HT1080 (cell line): ENCODE results near the gene KLF2. TPM values are rescaled to one million over a fixed set of nuclear protein-coding genes. Genes with fewer than 3 reads are reported as not detected.
"Not testable (repeated sequence)": the region's sequence is repeated elsewhere in the genome, so short reads cannot be mapped to it uniquely, and the experiment has no call there.

Source experiments
- DNase-seq: peaks from one replicate; pipeline ENCODE4 v3.0.0-alpha.2; 2015; ENCODE audit warnings: low read depth
- total RNA-seq: library from RNA; depleted of rRNA; stranded (reverse); fragments of >200 nt; shearing (Covaris generic); gene quantifications from 2 replicates; pipeline ENCODE4 v1.2.3, GENCODE V29; 2014

KLF2 gene
- total RNA-seq, 1 experiment from 2014 or later: 37.9 TPM

DNA sequence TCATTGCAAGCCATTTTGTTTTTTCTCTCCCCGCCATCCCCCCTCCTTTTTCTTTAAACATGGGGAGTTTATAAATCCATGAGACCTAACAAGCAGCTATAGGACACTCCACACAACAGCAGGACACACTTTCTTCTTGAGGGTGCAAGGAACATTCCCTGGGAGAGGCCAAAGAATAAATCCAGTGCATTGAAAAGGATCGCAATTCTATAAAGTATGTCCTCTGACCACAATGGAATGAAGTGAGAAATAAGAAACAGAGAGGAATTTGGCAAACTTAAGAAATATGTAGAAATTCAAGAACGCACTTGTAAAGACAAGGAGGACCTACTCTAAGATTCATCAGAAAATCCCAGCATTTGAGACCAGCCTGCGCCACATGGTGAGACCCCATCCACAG is 11.9 kb downstream of the KLF2 start:
- DNase-seq: no peak

DNA sequence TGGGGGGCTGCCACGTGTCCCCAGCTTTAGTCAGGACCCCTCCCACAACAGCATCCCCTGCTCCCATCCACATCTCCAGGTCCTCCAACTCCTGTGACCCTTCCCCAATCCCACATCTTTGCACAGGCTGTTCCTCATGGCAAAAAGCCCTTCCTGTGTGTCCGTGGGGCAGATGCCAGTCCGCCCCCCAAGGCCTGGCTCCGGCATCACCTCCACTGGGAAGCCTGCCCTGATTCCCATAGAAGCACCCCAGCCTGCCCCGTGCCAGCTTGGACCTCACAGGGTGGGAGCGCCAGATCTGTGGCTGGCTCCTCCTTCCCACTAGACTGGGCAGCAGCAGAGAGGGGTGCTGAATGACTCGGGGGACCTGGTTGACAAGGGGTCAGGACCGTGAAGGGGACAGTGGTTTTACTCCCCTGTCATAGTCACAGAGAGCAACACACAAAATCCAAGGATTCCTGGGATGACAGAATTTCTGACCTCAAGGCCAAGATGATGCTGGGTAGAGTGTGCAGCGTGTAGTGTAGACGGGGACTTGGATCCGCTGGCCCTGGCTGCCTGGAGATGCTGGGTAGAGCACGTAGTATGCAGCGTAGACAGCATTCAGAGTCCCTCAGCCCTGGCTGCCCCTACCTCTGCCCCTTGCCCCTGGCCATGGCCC is 13.3 kb downstream of the KLF2 start:
- DNase-seq: no peak

DNA sequence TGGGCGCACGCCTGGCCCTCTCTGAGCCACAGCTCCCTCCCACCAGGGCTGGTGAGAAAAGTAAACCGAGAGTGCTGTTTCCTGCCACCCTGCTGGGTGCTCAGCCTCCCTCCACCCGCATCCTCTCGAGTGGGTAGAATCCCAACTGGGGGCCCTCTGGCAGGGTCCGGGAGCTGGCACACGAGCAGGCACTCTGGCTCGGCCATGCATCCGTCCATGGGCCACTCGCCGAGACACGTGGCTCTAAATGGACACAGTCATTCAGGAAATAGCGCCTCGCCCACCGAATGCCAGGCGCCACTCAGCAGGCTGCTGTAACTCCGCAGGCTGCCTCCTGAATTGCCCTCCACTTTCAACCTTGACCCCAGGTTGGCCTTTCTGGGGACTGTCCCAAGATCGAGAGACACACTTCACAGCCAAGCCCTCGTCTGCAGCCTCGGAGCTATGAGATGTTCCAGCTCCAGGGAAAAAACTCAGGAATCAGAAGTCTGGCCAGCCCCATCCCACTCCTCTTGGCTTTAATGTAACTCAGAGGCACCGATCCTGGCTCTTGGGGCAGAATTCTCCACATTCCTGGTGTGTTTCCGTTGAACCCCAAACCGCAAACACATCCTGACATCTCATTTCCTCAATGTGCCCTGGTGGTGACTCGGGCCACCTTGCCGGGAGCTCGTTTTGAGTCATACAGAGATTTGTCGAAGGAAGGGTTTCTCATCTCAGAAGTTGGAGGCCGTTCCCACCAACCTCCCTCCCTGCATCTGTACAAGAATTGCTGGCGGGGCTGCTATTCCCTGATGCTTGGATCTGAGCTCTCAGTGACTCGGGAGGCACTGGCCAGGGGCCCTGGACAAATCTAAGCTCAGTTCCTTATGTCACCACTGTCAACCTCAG is 14.1 kb downstream of the KLF2 start:
- peak; percentile 99 for DNase-seq

DNA sequence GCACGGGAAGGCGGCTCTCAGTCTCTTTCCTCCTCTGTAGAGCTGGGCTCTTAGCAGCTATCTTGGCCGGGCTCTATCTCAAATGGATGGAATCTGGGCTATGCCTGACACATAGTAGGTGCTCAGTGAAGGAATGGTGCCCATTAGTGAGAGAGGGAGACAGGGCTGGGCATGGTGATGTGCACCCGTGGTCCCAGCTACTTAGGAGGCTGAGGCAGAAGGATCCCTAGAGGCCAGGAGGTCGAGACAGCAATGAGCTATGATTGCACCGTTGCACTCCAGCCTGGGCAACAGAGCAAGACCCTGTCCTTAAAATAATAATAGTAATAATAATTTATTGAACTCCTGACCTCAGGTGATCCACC is 14.7 kb downstream of the KLF2 start:
- DNase-seq: no peak

DNA sequence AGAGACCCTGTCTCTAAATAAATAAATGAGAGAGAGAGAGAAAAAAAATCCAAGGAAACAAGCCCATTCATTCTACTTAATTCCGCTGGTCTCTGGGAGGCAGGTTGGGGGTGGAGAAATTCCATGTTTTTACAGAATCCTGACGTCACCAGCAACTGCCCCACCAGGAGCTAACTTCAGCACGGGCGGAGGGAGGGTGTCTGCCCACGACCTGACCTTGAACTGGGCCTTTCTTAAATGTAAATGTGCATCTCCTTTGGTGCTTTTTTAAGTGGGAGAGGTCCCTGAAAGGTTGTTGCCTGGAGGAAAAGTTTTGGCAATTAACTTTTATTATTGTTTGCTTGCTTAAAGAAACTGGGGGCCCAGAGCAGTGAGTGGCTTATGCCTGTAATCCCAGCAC is 15.5 kb downstream of the KLF2 start:
- DNase-seq: peak; percentile 24

DNA sequence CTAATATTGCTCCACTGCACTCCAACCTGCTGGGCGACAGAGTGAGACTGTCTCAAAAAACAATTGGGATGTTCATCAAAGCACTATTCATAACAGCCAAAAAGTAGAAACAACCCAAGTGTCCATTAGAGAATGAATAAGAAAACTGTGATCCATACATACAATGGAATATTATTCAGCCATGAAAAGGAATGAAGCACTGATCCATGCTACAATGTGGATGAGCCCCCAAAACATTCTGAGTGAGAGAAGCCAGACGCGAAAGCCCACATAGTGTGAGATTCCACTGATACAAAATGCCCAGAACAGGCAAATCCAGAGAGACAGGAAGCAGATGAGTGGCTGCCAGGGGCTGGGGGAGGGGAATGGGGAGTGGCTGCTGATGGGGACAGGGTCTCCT is 16.0 kb downstream of the KLF2 start:
- no peak for DNase-seq

DNA sequence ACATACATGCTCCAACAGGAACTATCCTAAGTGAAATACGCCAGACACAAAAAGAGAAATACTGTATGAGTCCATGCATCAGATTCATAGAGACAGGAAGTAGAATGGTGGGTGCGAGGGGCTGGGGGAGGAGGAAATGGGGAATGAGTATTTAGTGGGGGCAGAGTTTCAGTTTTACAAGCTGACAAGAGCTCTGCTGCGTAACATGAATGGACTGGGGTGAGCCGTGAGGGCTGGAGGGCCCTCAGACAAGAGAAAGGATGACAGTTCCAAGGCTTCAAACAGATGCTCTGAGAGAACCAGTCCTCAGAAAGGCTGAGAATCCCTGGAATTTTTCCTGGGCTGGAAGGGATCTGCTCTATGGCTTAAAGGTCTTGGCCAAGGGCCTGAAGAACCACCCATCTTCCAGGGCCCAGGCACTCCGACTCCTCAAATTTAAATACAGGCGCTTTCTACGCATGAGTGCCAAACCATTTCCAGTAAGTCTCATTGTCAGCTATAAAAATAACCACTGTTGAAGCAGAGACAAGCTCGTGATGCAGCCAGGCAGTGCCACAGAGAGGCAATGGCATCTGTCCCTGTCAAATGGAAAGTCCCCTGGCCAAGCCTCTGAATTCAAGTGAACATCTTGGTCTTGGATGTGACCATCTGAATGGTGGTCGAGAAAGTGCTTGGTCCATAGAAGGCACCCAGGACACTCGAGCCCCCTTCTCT is 17.5 kb downstream of the KLF2 start:
- DNase-seq: no peak

DNA sequence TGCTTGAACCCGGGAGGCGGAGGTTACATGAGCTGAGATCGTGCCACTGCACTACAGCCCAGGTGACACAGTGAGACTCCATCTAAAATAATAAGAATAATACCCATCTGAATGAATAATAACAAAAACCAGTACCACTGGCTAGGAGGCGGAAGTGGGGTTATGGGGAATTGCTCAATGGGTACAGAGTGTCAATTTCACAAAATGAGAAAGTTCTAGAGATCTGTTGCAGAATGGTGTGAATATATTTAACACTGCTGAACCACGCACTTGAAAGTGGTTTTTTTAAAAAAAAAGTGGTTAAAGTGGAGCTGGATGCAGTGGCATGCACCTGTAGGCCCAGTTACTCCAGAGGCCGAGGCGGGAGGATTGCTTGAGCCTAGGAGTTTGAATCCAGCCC is 18.5 kb downstream of the KLF2 start:
- DNase-seq: no peak

DNA sequence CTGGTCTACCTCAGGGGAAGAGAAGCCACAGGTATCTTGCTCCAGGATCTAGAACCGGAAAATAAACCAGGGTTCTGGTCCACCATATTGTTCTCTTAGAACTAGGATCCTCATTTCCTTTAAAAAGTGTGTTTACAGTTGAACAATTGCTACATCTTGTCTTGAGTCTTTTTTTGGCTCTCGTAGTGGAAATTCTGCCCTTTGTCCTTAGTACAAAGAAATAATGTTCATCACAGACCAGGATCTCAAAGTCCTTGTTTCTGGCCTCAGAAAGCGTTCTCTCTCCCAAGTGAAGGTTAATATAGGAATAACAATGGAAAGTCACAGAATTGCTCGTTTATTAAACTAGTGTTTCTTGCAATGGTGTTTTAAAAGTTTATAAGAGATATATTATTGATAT is 20.8 kb downstream of the KLF2 start:
- no peak for DNase-seq

DNA sequence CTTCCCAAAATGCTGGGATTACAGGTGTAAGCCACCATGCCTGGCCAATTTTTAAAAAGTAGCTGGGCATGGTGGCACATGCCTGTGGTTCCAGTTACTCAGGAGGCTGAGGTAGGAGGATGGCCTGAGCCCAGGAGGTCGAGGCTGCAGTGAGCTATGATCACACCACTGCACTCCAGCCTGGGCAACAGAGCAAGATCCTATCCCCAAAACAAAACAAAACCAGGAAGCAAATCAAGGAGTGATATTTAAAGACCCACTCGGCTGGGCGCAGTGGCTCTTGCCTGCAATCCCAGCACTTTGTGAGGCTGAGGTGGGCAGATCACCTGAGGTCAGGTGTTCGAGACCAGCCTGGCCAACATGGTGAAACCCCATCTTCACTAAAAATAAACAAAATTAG is 22.5 kb downstream of the KLF2 start:
- DNase-seq: not testable (repeated sequence)

DNA sequence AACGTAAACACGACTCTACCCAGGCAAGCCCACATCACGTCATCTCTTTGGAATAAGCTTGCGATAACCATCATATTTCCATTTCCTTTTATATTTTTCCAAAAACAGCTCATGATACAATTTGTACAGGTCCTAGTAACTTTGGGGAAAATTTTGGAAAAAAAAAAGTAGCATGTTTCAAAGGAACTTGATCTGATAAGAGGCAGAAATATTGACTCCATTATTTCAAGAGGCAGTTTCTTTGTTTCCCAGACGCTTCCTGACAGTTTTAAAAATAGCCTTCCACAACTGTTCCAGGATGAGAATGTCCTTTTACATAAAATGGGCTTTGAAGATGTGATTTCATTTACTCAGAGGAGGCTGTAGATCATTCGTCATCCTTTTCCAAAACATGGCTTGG is 23.1 kb downstream of the KLF2 start:
- DNase-seq: no peak

DNA sequence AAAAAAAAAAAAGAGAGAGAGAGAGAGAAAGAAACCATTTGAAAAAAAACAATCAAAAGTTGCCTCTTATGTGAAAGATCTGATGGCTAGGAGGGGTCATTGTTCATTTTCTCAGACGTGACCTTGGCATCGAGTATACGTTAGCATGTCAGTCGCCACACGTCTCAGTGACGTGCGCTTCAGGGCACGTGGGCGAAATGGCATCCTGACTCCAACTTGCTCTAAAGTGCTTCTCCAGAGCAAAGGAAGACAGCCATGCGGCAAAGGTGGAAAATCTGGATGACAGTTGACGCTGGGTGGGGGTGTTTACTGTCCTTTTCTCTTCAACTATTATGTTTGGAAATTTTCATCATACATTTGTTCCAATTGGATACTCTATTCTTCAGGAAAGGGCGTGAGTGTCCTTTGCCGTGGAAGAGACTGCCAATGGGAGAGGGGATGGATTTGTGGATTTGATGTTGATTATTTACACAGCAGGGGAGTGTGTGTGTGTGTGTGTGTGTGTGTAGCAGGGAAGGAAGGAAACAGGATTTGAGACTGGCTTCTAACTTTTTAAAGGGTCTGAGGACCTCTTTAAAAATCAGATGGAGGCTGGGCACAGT is 25.0 kb downstream of the KLF2 start:
- DNase-seq: no peak

DNA sequence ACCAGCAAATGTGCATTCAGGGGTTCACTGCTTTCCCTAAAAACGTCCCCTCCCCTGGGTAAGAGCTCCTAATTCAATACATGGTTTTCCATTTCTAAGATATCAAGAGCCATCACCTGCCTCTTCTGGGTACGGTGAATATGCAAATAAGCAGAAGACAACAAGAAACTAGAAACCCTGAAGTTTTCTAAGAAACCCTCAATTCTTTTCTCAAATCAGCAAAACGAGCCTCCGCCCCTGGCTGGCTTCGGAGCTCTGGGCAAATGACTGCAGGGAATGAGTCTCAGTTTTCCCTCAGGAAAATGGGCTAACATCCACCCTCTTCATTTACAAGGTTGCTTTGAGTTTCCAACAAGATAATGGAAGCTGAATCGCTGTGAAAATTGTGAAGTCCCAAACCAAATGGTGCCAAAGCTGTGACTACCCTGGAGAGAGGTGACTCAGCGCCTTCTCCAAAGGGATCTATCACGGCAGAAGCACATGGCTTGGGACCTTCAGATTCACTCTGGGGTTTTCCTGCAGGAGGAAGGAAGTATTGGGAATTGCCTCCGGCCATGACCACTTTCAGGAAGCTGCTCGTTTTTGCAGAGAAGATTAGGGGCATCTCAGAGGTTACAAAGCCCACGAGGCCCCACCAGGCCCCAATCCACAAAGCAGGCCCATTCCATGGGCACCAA is 26.6 kb downstream of the KLF2 start:
- peak; percentile 45 for DNase-seq

DNA sequence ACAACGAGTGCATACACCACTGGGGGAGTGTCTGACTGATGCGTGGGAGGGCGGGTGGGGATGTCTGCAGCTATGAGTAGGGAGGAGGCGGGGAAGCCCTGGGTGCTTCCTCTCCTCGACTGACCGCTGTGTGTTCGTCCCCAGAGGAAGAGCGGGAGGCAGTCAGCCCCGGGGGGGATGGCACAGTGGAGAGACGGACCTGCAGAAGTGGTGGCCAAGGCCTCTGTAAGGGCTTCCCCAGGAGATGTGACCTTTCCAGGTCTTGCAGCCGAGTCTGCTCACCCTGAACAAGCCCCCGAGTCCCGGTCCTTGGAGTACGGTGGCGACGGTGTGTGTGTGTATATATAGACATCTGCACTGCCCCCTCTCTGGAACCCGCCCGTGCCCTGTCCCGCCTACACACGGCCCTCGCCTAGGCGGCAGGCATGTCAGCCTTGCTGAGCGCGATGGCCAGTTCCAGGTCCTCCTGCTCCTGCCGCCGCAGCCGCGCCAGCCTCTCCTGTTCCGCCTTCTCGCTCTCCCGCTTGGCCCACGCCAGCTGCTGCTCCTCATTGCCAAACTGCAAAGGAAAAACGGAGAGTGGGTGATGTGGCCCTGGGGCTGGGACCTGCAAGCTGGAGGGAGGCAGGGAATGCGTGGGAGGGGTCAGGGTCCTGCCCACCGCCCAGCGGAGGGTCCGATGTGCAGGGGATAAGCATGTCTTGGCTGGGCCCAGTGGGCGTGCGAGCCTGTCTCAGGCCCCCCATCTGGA is 30.8 kb downstream of the KLF2 start:
- DNase-seq: no peak

DNA sequence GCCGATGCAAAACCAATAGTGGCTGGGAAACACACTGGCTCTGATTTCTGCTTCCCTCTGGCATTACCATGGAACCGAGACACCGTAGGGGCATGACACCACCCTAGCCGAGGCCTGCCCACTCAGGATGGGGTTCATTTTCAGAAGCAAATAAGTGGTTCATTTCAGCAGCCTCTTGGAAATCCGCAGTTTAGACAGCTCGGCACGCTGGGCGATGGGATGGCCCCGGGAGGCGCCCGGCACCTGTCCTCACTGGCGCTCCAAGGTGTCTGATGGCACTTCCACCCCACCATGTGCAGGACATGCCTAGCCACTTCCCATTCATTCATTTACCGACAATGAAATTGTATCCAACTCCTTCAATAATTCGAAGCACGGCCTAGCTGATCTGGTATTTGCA is 33.8 kb downstream of the KLF2 start:
- no peak for DNase-seq

DNA sequence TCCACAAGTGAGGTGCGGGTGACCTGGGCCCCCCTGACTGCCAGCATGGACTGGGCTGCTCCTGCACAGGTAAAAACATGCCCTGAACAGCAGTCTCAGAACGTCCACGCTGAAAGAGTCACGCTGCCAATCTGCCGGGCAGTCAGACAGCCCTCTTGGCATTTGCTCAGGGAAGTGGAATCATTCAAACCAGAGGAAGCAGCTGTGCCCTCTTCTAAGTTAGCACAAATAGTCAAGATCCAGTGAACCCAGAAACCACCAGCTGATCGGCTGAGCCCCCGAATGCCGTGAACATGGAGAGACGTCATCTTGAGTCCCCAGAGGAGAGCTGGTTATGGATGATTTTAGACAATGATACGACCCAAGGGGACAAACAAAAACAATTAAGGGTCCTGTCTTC is 34.4 kb downstream of the KLF2 start:
- DNase-seq: no peak

DNA sequence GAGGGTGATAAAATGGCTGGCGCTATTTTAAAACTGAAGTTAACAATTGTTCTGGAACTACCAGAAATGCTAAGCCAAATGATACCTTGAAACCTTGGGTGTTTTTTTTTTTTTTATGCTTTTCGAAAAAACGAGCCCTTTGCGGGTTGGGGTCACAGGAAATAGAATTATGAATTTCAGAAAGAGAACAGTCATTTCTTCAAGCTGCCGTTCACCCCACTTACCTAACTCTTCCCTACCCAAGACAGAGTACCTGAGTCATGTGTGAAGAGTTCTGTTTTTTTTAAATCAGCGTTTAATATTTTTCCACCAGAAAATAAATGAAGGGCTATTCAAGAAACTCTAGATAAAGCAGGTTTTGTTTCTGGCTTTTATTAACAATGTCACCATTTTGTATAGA is 35.3 kb downstream of the KLF2 start:
- DNase-seq: no peak

DNA sequence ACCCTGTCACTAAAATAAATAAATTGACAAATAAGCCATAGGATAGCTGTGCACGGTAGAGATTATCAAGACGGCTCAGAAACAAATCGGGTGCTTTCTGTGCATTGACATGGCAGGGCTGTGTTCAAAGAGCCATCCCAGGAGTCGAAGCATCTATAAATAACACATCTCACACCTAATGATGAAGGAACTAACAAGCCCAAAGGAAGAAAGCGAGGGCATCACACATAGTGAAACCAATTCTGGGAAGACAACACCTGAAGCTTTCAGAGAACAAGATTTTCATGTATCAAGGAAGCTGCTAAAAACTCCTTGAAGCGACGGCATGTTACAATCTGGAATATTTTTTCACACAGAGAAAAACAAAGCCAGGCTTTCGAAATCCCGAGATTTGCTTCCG is 36.1 kb downstream of the KLF2 start:
- DNase-seq: no peak

DNA sequence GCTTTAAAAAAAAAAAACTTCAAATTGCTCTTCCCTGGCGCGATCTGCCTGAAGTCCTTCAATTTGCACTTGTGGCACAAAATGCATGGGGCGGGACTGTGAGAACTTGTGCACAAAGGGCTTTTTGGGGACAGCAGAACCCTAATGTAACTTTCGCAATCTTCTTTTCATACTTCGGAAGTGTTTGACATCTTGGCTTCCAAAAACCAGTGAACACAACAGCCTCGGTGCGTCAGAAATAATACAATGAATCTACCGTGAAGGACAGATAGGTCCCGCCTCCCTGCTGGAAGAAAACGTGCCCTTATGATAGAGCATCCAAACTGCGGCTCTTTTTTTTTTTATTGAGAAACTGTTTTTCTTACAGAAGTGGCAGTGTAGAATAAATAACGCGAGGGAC is 36.6 kb downstream of the KLF2 start:
- no peak for DNase-seq

DNA sequence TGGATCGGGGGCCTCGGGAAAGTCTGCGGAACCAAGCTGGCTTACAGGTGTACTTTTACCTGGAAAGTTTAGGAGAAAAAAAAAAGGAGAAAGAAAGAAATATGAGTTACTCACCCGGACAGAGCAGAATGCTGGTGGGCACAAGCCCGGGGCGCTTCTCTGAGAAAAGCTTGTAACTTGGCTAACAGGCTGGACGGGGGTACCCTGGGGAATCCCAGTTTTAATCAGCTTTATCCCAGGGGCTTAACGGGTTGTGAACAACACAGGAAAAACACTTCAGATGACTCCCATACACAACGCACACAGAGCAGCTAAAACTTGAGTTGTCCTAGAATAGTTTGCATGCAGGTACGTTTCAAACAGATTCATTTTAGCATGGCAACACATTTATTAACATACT is 37.3 kb downstream of the KLF2 start:
- DNase-seq: no peak
